Spleen (tissue), 11 donors: ENCODE results near the gene MFNG. TPM values are rescaled to one million over a fixed set of nuclear protein-coding genes. Genes with fewer than 3 reads are reported as not detected.

ENCODE experiments used
- DNase-seq: peaks from one replicate; pipeline ENCODE4 v3.0.0-alpha.2; 2020
- H3K27ac ChIP-seq, 8 donors: fragments of 200-600 bp; sonication (generic) in 7 of 8; 1 replicate in 4 of 8; 2 replicates in 4 of 8; pipeline versions ENCODE4 v1.5.0 to v1.8.0; 2016 to 2021; ENCODE audit warnings: inconsistent platforms in 4 of 8, mild to moderate bottlenecking in 4 of 8, moderate library complexity in 1 of 8
- H3K27me3 ChIP-seq, 7 donors: fragments of 200-600 bp; sonication (generic) in 6 of 7; replicated peaks in 1 of 7; 1 replicate in 4 of 7; 2 replicates in 3 of 7; pipeline versions ENCODE4 v1.5.0 to v1.8.0; 2016 to 2021; ENCODE audit warnings: inconsistent platforms in 3 of 7, mild to moderate bottlenecking in 1 of 7
- H3K36me3 ChIP-seq, 6 donors: fragments of 200-600 bp; sonication (generic) in 5 of 6; 1 replicate in 4 of 6; 2 replicates in 2 of 6; pipeline versions ENCODE4 v1.5.0 to v1.8.0; 2016 to 2021; ENCODE audit warnings: inconsistent platforms in 2 of 6
- H3K4me1 ChIP-seq, 6 donors: fragments of 200-600 bp; sonication (generic) in 5 of 6; 1 replicate in 3 of 6; 2 replicates in 3 of 6; pipeline versions ENCODE4 v1.5.0 to v1.8.0; 2016 to 2021; ENCODE audit warnings: inconsistent platforms in 3 of 6
- H3K4me3 ChIP-seq, 8 donors: fragments of 200-600 bp; sonication (generic) in 7 of 8; 1 replicate in 4 of 8; 2 replicates in 4 of 8; pipeline versions ENCODE4 v1.5.0 to v1.8.0; 2016 to 2021; ENCODE audit warnings: inconsistent platforms in 4 of 8, mild to moderate bottlenecking in 4 of 8, moderate library complexity in 2 of 8
- H3K9me3 ChIP-seq, 8 donors: fragments of 200-600 bp; sonication (generic) in 7 of 8; 1 replicate in 4 of 8; 2 replicates in 4 of 8; pipeline versions ENCODE4 v1.5.0 to v1.8.0; 2016 to 2021; ENCODE audit warnings: inconsistent platforms in 4 of 8
- POLR2A ChIP-seq, 3 donors: fragments of 450-650 bp; IDR thresholded peaks; one replicate each; pipeline ENCODE4 v1.5.1; 2017; ENCODE audit warnings: antibody characterized with exemption in 3 of 3, mild to moderate bottlenecking in 1 of 3
- POLR2AphosphoS5 ChIP-seq, 3 donors: sonication (generic); formaldehyde crosslinking; IDR thresholded peaks; one replicate each; pipeline ENCODE4 v1.5.1; 2017; ENCODE audit warnings: antibody characterized with exemption in 3 of 3
- WGBS, 5 donors: extraction: QIAGEN DNeasy Blood & Tissue Kit in 3 of 5; methylation state at CpG; one replicate each; pipeline versions ENCODE4 v1.1.5 to v1.1.7; 2013 to 2018; 5-methylcytosine and 5-hydroxymethylcytosine counted together
- intact Hi-C: fragments of 100-400 bp; cut with DNase I; formaldehyde crosslinking; loops from one replicate; pipeline ENCODE4 v1.15.0; 2023; ENCODE audit warnings: low total_unique reads
- polyA plus RNA-seq, 3 donors: library from polyadenylated mRNA; stranded (reverse); fragments of 200-250 nt; gene quantifications; one replicate each; pipeline ENCODE4 v1.2.1, GENCODE V29; 2013
- total RNA-seq, 7 donors: library from RNA; depleted of rRNA in 3 of 7; stranded (reverse); fragments of >200 nt in 3 of 7; fragmentation: NEBNext Ultra II Directional in 4 of 7; extraction: Animal tissue kit (Norgen Biotek cat#: 25700) in 4 of 7; gene quantifications; one replicate each; pipeline versions ENCODE4 v1.1.0 to v1.2.1, GENCODE V29; 2016 to 2021
- TF ChIP-seq, protein P1 (sequence below), 11 experiments: fragments of 200-600 bp in 7 of 11; fragments of 450-650 bp in 4 of 11; sonication (generic) in 4 of 11; IDR thresholded peaks in 8 of 11; conservative IDR thresholded peaks in 3 of 11; 1 replicate in 7 of 11; 2 replicates in 4 of 11; pipeline versions ENCODE4 v1.4.0 to v1.8.0; 2016 to 2021; ENCODE audit warnings: antibody characterized with exemption in 11 of 11, inconsistent platforms in 4 of 11, mild to moderate bottlenecking in 1 of 11
- donor health status: healthy with polysubstance abuse.
- donor health status: DM: no; HTN: no; CAD: no; lungs with moderate emphysema.
- donor health status: DM: no; HTN: no; CAD: no.
- donor health status: Bipolar disorder and iron deficiency.
- donor health status: healthy.
- donor health status: DM: no; HTN: no; CAD: no.
- donor health status: DM: yes; HTN: yes; CAD: no.

The MFNG gene
- total and polyA plus RNA-seq, 10 donors, result 38.7 to 138 (median 96.6) TPM

- no peak overlapping the region for H3K27ac ChIP-seq
- TF ChIP-seq, protein P1, sequence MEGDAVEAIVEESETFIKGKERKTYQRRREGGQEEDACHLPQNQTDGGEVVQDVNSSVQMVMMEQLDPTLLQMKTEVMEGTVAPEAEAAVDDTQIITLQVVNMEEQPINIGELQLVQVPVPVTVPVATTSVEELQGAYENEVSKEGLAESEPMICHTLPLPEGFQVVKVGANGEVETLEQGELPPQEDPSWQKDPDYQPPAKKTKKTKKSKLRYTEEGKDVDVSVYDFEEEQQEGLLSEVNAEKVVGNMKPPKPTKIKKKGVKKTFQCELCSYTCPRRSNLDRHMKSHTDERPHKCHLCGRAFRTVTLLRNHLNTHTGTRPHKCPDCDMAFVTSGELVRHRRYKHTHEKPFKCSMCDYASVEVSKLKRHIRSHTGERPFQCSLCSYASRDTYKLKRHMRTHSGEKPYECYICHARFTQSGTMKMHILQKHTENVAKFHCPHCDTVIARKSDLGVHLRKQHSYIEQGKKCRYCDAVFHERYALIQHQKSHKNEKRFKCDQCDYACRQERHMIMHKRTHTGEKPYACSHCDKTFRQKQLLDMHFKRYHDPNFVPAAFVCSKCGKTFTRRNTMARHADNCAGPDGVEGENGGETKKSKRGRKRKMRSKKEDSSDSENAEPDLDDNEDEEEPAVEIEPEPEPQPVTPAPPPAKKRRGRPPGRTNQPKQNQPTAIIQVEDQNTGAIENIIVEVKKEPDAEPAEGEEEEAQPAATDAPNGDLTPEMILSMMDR (IDR thresholded peaks at IDR 0.05 in 8 of 11, conservative IDR thresholded peaks at IDR 0.05 in 3 of 11), result no peak
- TF ChIP-seq POLR2A (IDR thresholded peaks at IDR 0.05), result no peak
- TF ChIP-seq POLR2AphosphoS5 (IDR thresholded peaks at IDR 0.05), result no peak
- H3K27me3 ChIP-seq, result peaks cover 0 to 13% (median 0%) of the 10 kb centered on the region in 7 donors
- intact Hi-C loops, result loop anchor here (2.0 to 5.0 kb wide), 2 partner anchors 140 to 189 kb away; no protein-coding TSS in a partner anchor
- peaks cover 0 to 19% (median 1%) of the 10 kb centered on the region in 6 donors for H3K36me3 ChIP-seq
- H3K4me3 ChIP-seq, result no peak overlapping the region
- WGBS, 5 donors, result 82 to 87% (median 83%) methylated on average over 17 of the region's 17 CpGs
- no peaks in the 10 kb centered on the region for H3K9me3 ChIP-seq
- DNase-seq, result no peak
- H3K4me1 ChIP-seq, result no peaks in the 10 kb centered on the region
Measured at GRCh38 chr22:37456346-37456745, 29.8 kb downstream of the MFNG start.

DNA sequence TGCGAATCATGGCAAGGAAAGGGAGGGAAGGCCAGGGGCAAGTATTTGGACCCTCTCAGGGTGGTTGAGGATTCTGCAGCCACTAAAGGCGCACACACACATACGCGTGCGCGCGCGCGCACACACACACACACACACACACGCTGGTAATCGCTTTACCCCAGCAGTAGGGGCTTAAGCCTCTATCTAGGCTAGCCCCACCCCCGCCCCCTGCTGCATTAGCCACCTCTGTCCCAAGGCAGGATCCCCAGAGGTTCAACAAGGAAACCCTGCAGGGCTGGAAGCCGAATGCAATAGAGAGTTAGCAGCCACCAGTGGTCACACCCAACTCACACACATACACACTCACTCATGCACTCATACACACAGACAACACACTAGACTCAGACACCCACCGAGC lies 30.3 kb downstream of the MFNG start:
- no peak overlapping the region for H3K27ac ChIP-seq
- peaks cover 0 to 13% (median 0%) of the 10 kb centered on the region in 7 donors for H3K27me3 ChIP-seq
- 77 to 86% (median 81%) methylated on average over 12 to 14 of the region's 14 CpGs for WGBS, 5 donors
- TF ChIP-seq, protein P1 (IDR thresholded peaks at IDR 0.05 in 8 of 11, conservative IDR thresholded peaks at IDR 0.05 in 3 of 11), result no peak
- TF ChIP-seq POLR2A (IDR thresholded peaks at IDR 0.05), result no peak
- no peak for TF ChIP-seq POLR2AphosphoS5 (IDR thresholded peaks at IDR 0.05)
- peaks cover 0 to 19% (median 1%) of the 10 kb centered on the region in 6 donors for H3K36me3 ChIP-seq
- no peak overlapping the region for H3K4me3 ChIP-seq
- no peaks in the 10 kb centered on the region for H3K4me1 ChIP-seq
- intact Hi-C loops, result loop anchor here (2.0 to 5.0 kb wide), 2 partner anchors 139 to 189 kb away; no protein-coding TSS in a partner anchor
- no peaks in the 10 kb centered on the region for H3K9me3 ChIP-seq
- no peak for DNase-seq

DNA sequence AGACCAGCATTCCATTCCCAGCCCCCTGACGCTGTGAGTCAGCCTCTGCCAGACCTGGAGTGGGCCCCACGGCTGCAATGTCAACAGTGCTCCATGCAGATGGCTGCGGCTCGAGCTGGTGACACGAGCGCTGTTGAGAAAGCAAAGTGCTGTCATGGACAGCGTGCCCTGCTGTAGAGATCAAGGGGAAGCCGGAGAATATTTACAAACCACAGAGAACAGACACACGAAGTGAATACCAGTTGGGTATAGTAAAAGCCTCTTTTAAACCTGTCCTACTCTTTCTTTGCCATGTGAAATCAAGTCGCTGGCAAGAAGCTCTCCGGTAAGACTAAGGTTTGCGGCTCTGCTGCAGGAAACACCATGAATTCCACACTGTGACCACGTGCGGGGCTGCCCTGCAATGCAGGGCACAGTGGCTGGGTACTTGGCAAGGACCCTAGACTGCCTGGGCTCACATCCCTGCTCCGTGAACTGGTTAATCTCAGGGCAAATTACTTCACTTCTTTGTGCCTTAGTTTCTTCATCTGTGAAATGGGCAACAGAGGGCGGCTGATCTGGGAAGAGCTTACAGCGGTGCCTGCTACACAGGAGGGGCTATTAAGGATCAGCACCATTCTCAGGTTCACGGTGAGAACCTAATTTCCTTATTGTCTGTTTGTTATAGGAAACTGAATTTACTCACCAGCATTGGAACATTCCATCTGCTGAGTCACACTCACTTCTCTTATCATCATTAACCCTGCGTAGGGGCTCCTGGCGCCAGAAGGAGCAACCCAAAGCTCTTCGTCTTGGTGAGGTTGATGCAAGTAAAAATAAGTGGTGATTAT lies 31.1 kb downstream of the MFNG start:
- 63 to 80% (median 72%) methylated on average over 21 of the region's 21 CpGs for WGBS, 5 donors
- no peak for DNase-seq
- H3K27ac ChIP-seq, result no peak overlapping the region
- intact Hi-C loops, result loop anchor here (5.0 kb wide), 1 partner anchor 188 kb away; no protein-coding TSS in a partner anchor
- peaks cover 0 to 13% (median 0%) of the 10 kb centered on the region in 7 donors for H3K27me3 ChIP-seq
- TF ChIP-seq POLR2A (IDR thresholded peaks at IDR 0.05) (no peak), POLR2AphosphoS5 (IDR thresholded peaks at IDR 0.05) (no peak)
- TF ChIP-seq, protein P1 (IDR thresholded peaks at IDR 0.05 in 8 of 11, conservative IDR thresholded peaks at IDR 0.05 in 3 of 11), result no peak
- H3K36me3 ChIP-seq, result peaks cover 0 to 13% (median 1%) of the 10 kb centered on the region in 6 donors
- H3K4me1 ChIP-seq, result no peaks in the 10 kb centered on the region
- H3K9me3 ChIP-seq, result no peaks in the 10 kb centered on the region
- no peak overlapping the region for H3K4me3 ChIP-seq

- Histone ChIP-seq H3K4me3 (no peak overlapping the region), H3K27me3 (peaks cover 0 to 27% (median 0%) of the 10 kb centered on the region in 7 donors), H3K36me3 (peaks cover 0 to 4% (median 0%) of the 10 kb centered on the region in 6 donors), H3K9me3 (no peaks in the 10 kb centered on the region), H3K4me1 (no peaks in the 10 kb centered on the region), H3K27ac (no peak overlapping the region)
- 80 to 98% (median 95%) methylated on average over 6 to 7 of the region's 7 CpGs for WGBS, 5 donors
- intact Hi-C loops, result no loop called here
- TF ChIP-seq POLR2AphosphoS5 (IDR thresholded peaks at IDR 0.05), result no peak
- TF ChIP-seq POLR2A (IDR thresholded peaks at IDR 0.05), result no peak
- TF ChIP-seq, protein P1 (IDR thresholded peaks at IDR 0.05 in 8 of 11, conservative IDR thresholded peaks at IDR 0.05 in 3 of 11), result no peak
- DNase-seq, result no peak
Measured at GRCh38 chr22:37453696-37454095, 32.5 kb downstream of the MFNG start.
